Astrocyte (in vitro differentiated cells and primary cell): ENCODE results near the gene RELN. TPM values are rescaled to one million over a fixed set of nuclear protein-coding genes. Genes with fewer than 3 reads are reported as not detected.

Source experiments
- DNase-seq: peaks from one replicate; pipeline ENCODE4 v3.0.0-alpha.2; 2010; ENCODE audit warnings: low read depth
- FAIRE-seq: peaks from 2 replicates; lab custom pipeline; 2011; peaks lifted over from hg19 to GRCh38; lab: Jason Lieb, UNC
- H2AFZ ChIP-seq: 2 replicates; pipeline ENCODE4 v1.6.0; 2012; ENCODE audit warnings: low read depth, low read length, inconsistent platforms
- H3K27ac ChIP-seq: 2 replicates; pipeline ENCODE4 v1.5.1; 2011; ENCODE audit warnings: low read depth, low read length, inconsistent platforms
- H3K27me3 ChIP-seq: 2 replicates; pipeline ENCODE4 v1.6.0; 2011; ENCODE audit warnings: low read length, inconsistent platforms; ENCODE audit not compliant: insufficient read depth
- H3K36me3 ChIP-seq: 2 replicates; pipeline ENCODE4 v1.5.1; 2011; ENCODE audit warnings: low read length, inconsistent platforms; ENCODE audit not compliant: insufficient read depth
- H3K4me1 ChIP-seq: 2 replicates; pipeline ENCODE4 v1.5.1; 2011; ENCODE audit warnings: low read length, inconsistent platforms; ENCODE audit not compliant: insufficient read depth
- H3K4me2 ChIP-seq: 2 replicates; pipeline ENCODE4 v1.6.0; 2012; ENCODE audit warnings: low read length, inconsistent platforms
- H3K4me3 ChIP-seq: 2 replicates; pipeline ENCODE4 v1.5.1; 2011; ENCODE audit warnings: low read depth, mild to moderate bottlenecking, low read length, inconsistent platforms; ENCODE audit not compliant: insufficient read depth
- H3K79me2 ChIP-seq: 2 replicates; pipeline ENCODE4 v1.6.0; 2012; ENCODE audit warnings: mild to moderate bottlenecking, low read length, inconsistent platforms; ENCODE audit not compliant: insufficient read depth
- H3K9ac ChIP-seq: 2 replicates; pipeline ENCODE4 v1.6.0; 2012; ENCODE audit warnings: mild to moderate bottlenecking, low read length, inconsistent platforms
- H3K9me3 ChIP-seq: 2 replicates; pipeline ENCODE4 v1.5.1; 2012; ENCODE audit warnings: low read depth, mild to moderate bottlenecking, low read length, inconsistent platforms; ENCODE audit not compliant: insufficient read depth
- H4K20me1 ChIP-seq: 2 replicates; pipeline ENCODE4 v1.6.0; 2012; ENCODE audit warnings: low read length, inconsistent platforms; ENCODE audit not compliant: insufficient read depth
- H3K27ac Mint-ChIP-seq: one replicate; pipeline ENCODE4 v1.8.0; 2021; ENCODE audit warnings: mild to moderate bottlenecking, mixed read lengths; ENCODE audit not compliant: unreplicated experiment
- H3K27me3 Mint-ChIP-seq: one replicate; pipeline ENCODE4 v1.8.0; 2021; ENCODE audit warnings: low read depth, mixed read lengths; ENCODE audit not compliant: unreplicated experiment
- H3K36me3 Mint-ChIP-seq: one replicate; pipeline ENCODE4 v1.8.0; 2021; ENCODE audit warnings: low read depth, mixed read lengths; ENCODE audit not compliant: unreplicated experiment
- H3K4me1 Mint-ChIP-seq: one replicate; pipeline ENCODE4 v1.8.0; 2021; ENCODE audit warnings: low read depth, mixed read lengths; ENCODE audit not compliant: unreplicated experiment
- H3K4me3 Mint-ChIP-seq: one replicate; pipeline ENCODE4 v1.8.0; 2021; ENCODE audit warnings: mild to moderate bottlenecking, moderate library complexity, mixed read lengths; ENCODE audit not compliant: unreplicated experiment
- H3K9me3 Mint-ChIP-seq: one replicate; pipeline ENCODE4 v1.8.0; 2021; ENCODE audit warnings: mild to moderate bottlenecking, mixed read lengths; ENCODE audit not compliant: unreplicated experiment
- CTCF ChIP-seq: IDR thresholded peaks from 2 replicates; pipeline ENCODE4 v1.5.1; 2011; ENCODE audit warnings: low read depth, mild to moderate bottlenecking, inconsistent platforms, low read length, moderate library complexity; ENCODE audit not compliant: insufficient read depth
- EZH2 ChIP-seq: IDR thresholded peaks from 2 replicates; pipeline ENCODE4 v1.6.1; 2012; ENCODE audit warnings: mild to moderate bottlenecking, low read length, inconsistent platforms; ENCODE audit not compliant: insufficient read depth
- total RNA-seq: library from RNA; stranded (reverse); gene quantifications from 2 replicates; pipeline ENCODE4 v1.2.1, GENCODE V29; 2021

The RELN gene
- total RNA-seq, 1 donor from 2014 or later, result 0.98 TPM

DNA sequence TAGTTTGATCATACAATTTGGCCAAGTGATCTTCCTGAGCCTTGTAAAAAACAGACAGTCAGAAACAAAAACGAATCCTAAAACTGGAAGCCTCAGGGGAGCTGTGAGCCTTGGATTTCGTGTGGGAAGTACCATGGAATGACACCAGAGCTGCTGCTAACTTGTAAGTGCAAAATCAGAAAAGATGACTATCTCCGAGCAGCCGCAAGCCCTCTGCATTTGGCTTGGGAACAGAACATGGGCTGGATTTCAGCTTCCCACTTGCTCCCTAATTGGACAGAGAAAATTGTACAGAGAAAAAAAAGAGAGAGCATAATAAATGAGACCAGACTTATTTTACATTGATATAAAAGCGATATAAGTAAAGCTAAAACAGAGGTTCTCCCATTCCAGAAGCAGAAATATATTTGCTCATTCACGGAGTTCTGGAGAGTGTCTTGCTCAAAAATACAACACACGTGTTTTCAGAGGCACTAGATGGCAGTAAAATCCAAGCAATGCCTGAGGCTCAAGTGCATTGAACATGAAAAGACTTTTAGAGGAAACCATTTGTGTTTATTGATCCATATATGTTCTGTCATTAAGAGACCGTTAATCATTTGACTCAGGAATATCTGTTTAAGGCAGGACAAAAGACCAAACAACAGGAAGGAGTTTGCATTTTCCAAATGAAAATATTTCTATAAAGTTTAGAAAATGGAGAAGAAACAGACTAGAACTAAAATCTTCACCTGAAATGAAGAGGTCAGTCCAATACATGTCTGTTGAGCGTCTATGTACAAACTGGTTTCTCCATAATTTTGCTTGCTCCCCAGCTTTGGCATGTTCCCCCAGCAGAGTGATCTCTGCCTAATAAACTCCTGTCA lies 465.2 kb downstream of the RELN start:
- Mint-ChIP-seq H3K36me3 (no peaks in the 10 kb centered on the region), H3K4me1 (no peaks in the 10 kb centered on the region), H3K27ac (no peak overlapping the region), H3K4me3 (no peak overlapping the region), H3K27me3 (peaks cover 7% of the 10 kb centered on the region), H3K9me3 (no peaks in the 10 kb centered on the region)
- no peaks in the 10 kb centered on the region for H3K36me3 ChIP-seq
- DNase-seq (peak; percentile 13), FAIRE-seq (no peak)
- H2AFZ ChIP-seq, result peak overlapping the region; percentile 41
- no peaks in the 10 kb centered on the region for H4K20me1 ChIP-seq
- peaks cover 4% of the 10 kb centered on the region for H3K27me3 ChIP-seq
- TF ChIP-seq CTCF (peak; percentile 54), EZH2 (no peak)
- peak overlapping the region; percentile 11 for H3K4me2 ChIP-seq
- no peaks in the 10 kb centered on the region for H3K79me2 ChIP-seq
- no peak overlapping the region for H3K27ac ChIP-seq
- H3K4me1 ChIP-seq, result no peaks in the 10 kb centered on the region
- no peak overlapping the region for H3K9ac ChIP-seq
- H3K9me3 ChIP-seq, result no peaks in the 10 kb centered on the region
- no peak overlapping the region for H3K4me3 ChIP-seq

- H3K36me3 Mint-ChIP-seq, result no peaks in the 10 kb centered on the region
- Histone ChIP-seq H3K4me1 (no peaks in the 10 kb centered on the region), H3K9ac (no peak overlapping the region), H3K27me3 (peaks cover 4% of the 10 kb centered on the region), H3K9me3 (no peaks in the 10 kb centered on the region), H3K4me3 (no peak overlapping the region), H3K36me3 (no peaks in the 10 kb centered on the region), H3K79me2 (no peaks in the 10 kb centered on the region), H3K4me2 (no peak overlapping the region), H2AFZ (no peak overlapping the region), H4K20me1 (no peaks in the 10 kb centered on the region), H3K27ac (no peak overlapping the region)
- peaks cover 4% of the 10 kb centered on the region for H3K27me3 Mint-ChIP-seq
- DNase-seq, result no peak
- FAIRE-seq, result no peak
- H3K9me3 Mint-ChIP-seq, result no peaks in the 10 kb centered on the region
- no peak for TF ChIP-seq CTCF
- H3K4me3 Mint-ChIP-seq, result no peak overlapping the region
- H3K4me1 Mint-ChIP-seq, result no peaks in the 10 kb centered on the region
- H3K27ac Mint-ChIP-seq, result no peak overlapping the region
Observed at GRCh38 chr7:103521937-103522336, 467.5 kb downstream of the RELN start.

DNA sequence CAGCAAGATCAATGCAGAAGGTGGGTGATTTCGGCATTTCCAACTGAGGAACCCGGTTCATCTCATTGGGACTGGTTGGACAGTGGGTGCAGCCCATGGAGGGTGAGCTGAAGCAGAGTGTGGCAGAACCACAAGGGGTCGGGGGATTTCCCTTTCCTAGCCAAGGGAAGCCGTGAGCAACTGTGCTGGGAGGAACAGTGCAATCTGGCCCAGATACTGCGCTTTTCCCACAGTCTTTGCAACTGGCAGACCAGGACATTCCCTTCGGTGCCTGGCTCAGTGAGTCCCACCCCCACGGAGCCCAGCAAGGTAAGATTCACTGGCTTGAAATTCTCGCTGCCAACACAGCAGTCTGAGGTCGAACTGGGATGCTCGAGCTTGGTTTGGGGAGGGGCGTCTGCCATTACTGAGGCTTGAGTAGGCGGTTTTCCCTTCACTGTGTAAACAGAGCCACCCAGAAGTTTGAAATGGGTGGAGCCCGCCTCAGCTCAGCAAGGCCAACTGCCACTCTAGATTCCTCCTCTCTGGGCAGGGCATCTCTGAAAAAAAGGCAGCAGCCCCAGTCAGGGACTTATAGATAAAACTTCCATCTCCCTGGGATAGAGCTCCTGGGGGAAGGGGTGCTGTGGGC lies 484.8 kb downstream of the RELN start:
- H3K36me3 Mint-ChIP-seq, result no peaks in the 10 kb centered on the region
- H3K4me2 ChIP-seq, result no peak overlapping the region
- no peaks in the 10 kb centered on the region for H3K4me1 Mint-ChIP-seq
- H3K27ac ChIP-seq, result no peak overlapping the region
- no peaks in the 10 kb centered on the region for H3K36me3 ChIP-seq
- H3K79me2 ChIP-seq, result no peaks in the 10 kb centered on the region
- H4K20me1 ChIP-seq, result no peaks in the 10 kb centered on the region
- no peak overlapping the region for H2AFZ ChIP-seq
- FAIRE-seq, result no peak
- no peak overlapping the region for H3K4me3 Mint-ChIP-seq
- DNase-seq, result no peak
- peaks cover 11% of the 10 kb centered on the region for H3K27me3 Mint-ChIP-seq
- H3K27ac Mint-ChIP-seq, result no peak overlapping the region
- H3K27me3 ChIP-seq, result no peaks in the 10 kb centered on the region
- no peaks in the 10 kb centered on the region for H3K4me1 ChIP-seq
- no peaks in the 10 kb centered on the region for H3K9me3 ChIP-seq
- H3K9me3 Mint-ChIP-seq, result peaks cover 6% of the 10 kb centered on the region
- H3K4me3 ChIP-seq, result no peak overlapping the region
- no peak overlapping the region for H3K9ac ChIP-seq
- TF ChIP-seq EZH2 (no peak), CTCF (no peak)
